Stimulated activated CD8-positive, alpha-beta memory T cell treated with anti-CD3 and anti-CD28 coated beads, Interleukin-4, amount 100 ng/mL, for 24 hours (primary cell): ENCODE measurements around the gene C22orf39.
"Not testable (repeated sequence)": the region's sequence is repeated elsewhere in the genome, so short reads cannot be mapped to it uniquely, and the experiment has no call there.

Source experiments
- DNase-seq: peaks from one replicate; pipeline ENCODE4 v3.0.0-alpha.2; 2020; ENCODE audit warnings: low read depth

Gene C22orf39

GRCh38 chr22:19453718-19454117 is 6.2 kb upstream of the C22orf39 start:
- DNase-seq: no peak

GRCh38 chr22:19451570-19451969 is 4.1 kb upstream of the C22orf39 start:
- no peak for DNase-seq

GRCh38 chr22:19450363-19451175 is 3.1 kb upstream of the C22orf39 start:
- DNase-seq: no peak

GRCh38 chr22:19449422-19449767 is 1.9 kb upstream of the C22orf39 start:
- no peak for DNase-seq

GRCh38 chr22:19448739-19449421 is 1.4 kb upstream of the C22orf39 start:
- no peak for DNase-seq

- no peak for DNase-seq
Measured at GRCh38 chr22:19448076-19448607, 631 bp upstream of the C22orf39 start.

- no peak for DNase-seq
Measured at GRCh38 chr22:19446603-19447329, 745 bp downstream of the C22orf39 start.

- DNase-seq: not testable (repeated sequence)
Measured at GRCh38 chr22:19445279-19445982, 2.1 kb downstream of the C22orf39 start.

- no peak for DNase-seq
Measured at GRCh38 chr22:19443544-19444211, 3.8 kb downstream of the C22orf39 start.

GRCh38 chr22:19442166-19442565 is 5.3 kb downstream of the C22orf39 start:
- no peak for DNase-seq

- no peak for DNase-seq
Measured at GRCh38 chr22:19440411-19441195, 6.9 kb downstream of the C22orf39 start.

- no peak for DNase-seq
Measured at GRCh38 chr22:19438298-19438697, 9.2 kb downstream of the C22orf39 start.

GRCh38 chr22:19436444-19437161 is 10.9 kb downstream of the C22orf39 start:
- not testable (repeated sequence) for DNase-seq

- no peak for DNase-seq
Measured at GRCh38 chr22:19434829-19435580, 12.5 kb downstream of the C22orf39 start.

- DNase-seq: no peak
Measured at GRCh38 chr22:19434401-19434800, 13.1 kb downstream of the C22orf39 start.

- peak; percentile 90 for DNase-seq
Measured at GRCh38 chr22:19432133-19432851, 15.2 kb downstream of the C22orf39 start, which contains the start of gene MRPL40. Gene MRPL40 (plus strand): TSS chr22:19432545. CDS start chr22:19432555, 10 bp downstream.

- DNase-seq: peak; percentile 82
Measured at GRCh38 chr22:19431649-19432132, 15.8 kb downstream of the C22orf39 start, which contains the start of gene HIRA. Gene HIRA (minus strand): TSS chr22:19431733. CDS start chr22:19431476, 257 bp downstream.
